NCI-H524 treated with DMSO at 0.1 percent for 48 hours (cell line): Measurements from ENCODE around the gene KXD1.

Experiments used
- DNase-seq: peaks from one replicate; lab custom pipeline; 2025; lab: John Stamatoyannopoulos, UW

The KXD1 gene

DNA sequence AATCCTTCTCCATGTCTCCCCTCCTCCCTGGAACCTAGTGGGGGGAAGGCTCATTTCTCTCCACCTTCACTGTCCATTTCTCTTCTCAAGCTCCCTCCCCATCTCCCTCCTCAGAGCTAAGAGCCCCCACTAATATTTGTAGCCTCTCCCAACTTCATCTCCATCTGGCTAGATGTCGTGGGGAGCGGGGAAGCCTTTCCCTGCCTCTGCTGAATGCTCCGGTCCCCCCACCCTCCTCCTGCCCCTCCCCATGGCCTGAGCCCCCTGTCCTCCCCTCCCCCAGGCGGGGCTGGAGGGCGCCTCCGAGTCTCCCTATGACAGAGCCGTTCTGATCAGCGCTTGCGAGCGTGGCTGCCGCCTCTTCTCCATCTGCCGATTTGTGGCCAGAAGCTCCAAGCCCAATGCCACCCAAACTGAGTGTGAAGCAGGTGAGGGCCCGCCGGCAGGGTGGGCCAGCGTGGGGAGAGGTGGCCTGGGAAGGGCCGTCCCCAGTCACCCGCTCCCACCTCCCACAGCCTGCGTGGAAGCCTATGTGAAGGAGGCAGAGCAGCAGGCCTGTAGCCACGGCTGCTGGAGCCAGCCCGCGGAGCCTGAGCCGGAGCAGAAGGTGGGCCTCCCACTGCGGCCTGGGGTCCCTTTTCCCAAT, 56.0 kb downstream of the KXD1 start:
- no peak for DNase-seq

DNA sequence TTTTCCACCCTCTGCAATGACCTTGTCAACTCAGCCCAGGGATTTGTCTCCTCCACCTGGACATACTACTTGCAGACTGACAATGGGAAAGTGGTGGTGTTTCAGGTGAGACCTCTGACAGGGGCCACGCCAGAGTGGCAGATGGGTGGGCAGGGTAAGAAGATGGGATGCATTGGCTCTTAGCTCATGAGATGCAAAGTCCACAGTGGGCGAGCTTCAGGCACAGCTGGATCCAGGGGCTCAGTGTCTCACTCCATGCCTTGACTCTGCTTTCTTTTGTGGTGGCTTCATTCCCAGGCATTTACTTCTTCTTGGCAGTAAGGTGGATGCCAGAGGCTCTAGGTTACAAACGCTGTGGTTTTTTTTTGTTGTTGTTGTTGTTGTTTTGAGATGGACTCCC, 58.4 kb downstream of the KXD1 start:
- no peak for DNase-seq

DNA sequence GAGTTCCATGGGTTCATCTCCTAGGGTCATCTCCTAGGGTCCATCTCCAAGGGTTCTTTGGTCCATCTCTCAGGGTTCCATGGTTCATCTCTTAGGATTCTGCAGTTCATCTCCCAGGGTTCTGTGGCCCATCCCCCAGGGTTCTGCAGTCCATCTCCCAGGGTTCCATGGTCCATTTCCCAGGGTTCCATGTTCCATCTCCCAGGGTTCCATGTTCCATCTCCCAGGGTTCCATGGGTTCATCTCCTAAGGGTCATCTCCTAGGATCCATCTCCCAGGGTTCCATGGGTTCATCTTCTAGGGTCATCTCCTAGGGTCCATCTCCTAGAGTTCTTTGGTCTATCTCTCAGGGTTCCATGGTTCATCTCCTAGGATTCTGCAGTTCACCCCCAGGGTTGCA, 59.9 kb downstream of the KXD1 start:
- no peak for DNase-seq

DNA sequence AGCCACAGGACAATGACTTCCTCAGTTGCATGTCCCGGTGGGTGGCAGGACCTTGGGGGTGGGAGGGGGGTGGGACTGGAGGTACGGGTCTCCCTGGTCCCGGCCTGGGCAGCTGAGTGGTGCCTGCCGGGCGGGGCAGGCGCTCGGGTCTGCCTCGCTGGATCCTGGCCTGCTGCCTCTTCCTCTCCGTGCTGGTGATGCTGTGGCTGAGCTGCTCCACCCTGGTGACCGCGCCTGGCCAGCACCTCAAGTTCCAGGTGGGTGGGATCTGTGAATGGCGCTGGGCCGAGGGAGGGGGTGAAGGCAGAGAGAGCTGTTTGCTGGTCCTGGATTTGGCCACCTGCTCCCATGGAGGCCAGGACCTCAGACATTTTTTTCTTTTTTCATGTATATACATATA, 60.6 kb downstream of the KXD1 start:
- DNase-seq, result no peak
